Neural cell (in vitro differentiated cells): ENCODE results near the gene KLLN.

Experiments
- POLR2AphosphoS5 ChIP-seq: IDR thresholded peaks from 2 replicates; pipeline ENCODE4 v1.6.1; 2012
- TF ChIP-seq, protein P1 (sequence below): fragments of 450-650 bp; IDR thresholded peaks from 2 replicates; pipeline ENCODE4 v1.5.1; 2014; ENCODE audit warnings: antibody characterized with exemption, mild to moderate bottlenecking, moderate library complexity; ENCODE audit not compliant: poor library complexity, severe bottlenecking

DNA sequence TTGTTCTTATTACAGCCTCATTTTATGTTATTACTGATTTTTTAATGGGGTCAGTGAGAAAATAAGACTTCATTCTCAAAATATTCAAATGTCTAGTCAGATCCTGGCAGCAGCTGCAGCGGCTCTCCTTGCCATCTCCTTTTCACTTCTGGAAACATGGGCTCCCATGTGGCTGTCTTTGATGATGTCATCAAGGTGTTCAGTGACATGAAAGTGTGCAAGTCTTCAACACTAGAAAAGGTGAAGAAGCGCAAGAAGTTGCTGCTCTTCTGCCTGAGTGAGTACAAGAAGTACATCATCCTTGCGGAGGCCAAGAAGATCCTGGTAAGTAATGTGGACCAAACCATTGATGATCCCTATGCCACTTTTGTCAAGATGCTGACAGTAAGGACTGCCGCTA lies 19.6 kb downstream of the KLLN start:
- TF ChIP-seq, protein P1, sequence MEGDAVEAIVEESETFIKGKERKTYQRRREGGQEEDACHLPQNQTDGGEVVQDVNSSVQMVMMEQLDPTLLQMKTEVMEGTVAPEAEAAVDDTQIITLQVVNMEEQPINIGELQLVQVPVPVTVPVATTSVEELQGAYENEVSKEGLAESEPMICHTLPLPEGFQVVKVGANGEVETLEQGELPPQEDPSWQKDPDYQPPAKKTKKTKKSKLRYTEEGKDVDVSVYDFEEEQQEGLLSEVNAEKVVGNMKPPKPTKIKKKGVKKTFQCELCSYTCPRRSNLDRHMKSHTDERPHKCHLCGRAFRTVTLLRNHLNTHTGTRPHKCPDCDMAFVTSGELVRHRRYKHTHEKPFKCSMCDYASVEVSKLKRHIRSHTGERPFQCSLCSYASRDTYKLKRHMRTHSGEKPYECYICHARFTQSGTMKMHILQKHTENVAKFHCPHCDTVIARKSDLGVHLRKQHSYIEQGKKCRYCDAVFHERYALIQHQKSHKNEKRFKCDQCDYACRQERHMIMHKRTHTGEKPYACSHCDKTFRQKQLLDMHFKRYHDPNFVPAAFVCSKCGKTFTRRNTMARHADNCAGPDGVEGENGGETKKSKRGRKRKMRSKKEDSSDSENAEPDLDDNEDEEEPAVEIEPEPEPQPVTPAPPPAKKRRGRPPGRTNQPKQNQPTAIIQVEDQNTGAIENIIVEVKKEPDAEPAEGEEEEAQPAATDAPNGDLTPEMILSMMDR, result no peak
- no peak for TF ChIP-seq POLR2AphosphoS5
